Chondrocyte (in vitro differentiated cells): ENCODE data around the gene SLC9A9. TPM values are rescaled to one million over a fixed set of nuclear protein-coding genes. Genes with fewer than 3 reads are reported as not detected.

ENCODE experiments used
- DNase-seq: peaks from one replicate; pipeline ENCODE4 v3.0.0; 2021; ENCODE audit warnings: mixed read lengths, low spot score
- H3K27ac Mint-ChIP-seq: one replicate; pipeline ENCODE4 v1.8.0; 2021; ENCODE audit warnings: mild to moderate bottlenecking, moderate library complexity, mixed read lengths; ENCODE audit not compliant: unreplicated experiment
- H3K27me3 Mint-ChIP-seq: 2 replicates; pipeline ENCODE4 v1.8.0; 2021; ENCODE audit warnings: low read depth, mixed read lengths
- H3K36me3 Mint-ChIP-seq: 2 replicates; pipeline ENCODE4 v1.8.0; 2021; ENCODE audit warnings: low read depth, mixed read lengths
- H3K4me1 Mint-ChIP-seq: 2 replicates; pipeline ENCODE4 v1.8.0; 2021; ENCODE audit warnings: low read depth, mild to moderate bottlenecking, mixed read lengths
- H3K4me3 Mint-ChIP-seq: one replicate; pipeline ENCODE4 v1.8.0; 2021; ENCODE audit warnings: mild to moderate bottlenecking, moderate library complexity, mixed read lengths; ENCODE audit not compliant: unreplicated experiment
- H3K9me3 Mint-ChIP-seq: 2 replicates; pipeline ENCODE4 v1.8.0; 2021; ENCODE audit warnings: low read depth, mixed read lengths
- CTCF ChIP-seq: fragments of 200-600 bp; sonication (generic); IDR thresholded peaks from 2 replicates; pipeline ENCODE4 v1.5.0; 2021; ENCODE audit warnings: antibody characterized with exemption, mild to moderate bottlenecking, moderate library complexity
- total RNA-seq: library from RNA; stranded (reverse); gene quantifications from 3 replicates; pipeline ENCODE4 v1.2.1, GENCODE V29; 2021

Gene SLC9A9
- total RNA-seq, 1 donor from 2014 or later, result 2.6 TPM

GRCh38 chr3:143726727-143727126 lies 121.5 kb downstream of the SLC9A9 start:
- no peaks in the 10 kb centered on the region for H3K4me1 Mint-ChIP-seq
- no peaks in the 10 kb centered on the region for H3K36me3 Mint-ChIP-seq

DNA sequence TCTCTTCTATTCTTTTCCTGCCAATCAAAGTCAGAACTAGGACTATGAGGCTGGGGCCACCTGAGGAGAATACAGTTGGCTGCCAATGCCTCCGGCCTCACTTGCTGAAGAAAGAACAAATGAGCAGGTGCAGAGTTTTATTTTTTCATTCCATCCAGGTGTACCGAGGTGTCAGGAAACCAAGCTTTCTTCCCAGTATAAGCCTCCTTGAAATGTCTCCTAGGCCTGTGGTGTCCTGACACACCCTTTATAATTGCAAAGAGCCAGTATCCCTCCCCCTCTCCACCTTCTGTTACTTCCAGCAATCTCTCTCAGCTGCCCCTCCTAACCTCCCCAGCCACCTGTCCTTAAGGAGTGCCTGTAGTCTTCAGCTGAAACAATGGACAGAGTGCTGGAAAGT lies 127.9 kb downstream of the SLC9A9 start:
- TF ChIP-seq CTCF, result no peak
- Mint-ChIP-seq H3K36me3 (no peaks in the 10 kb centered on the region), H3K27me3 (peaks cover 7% of the 10 kb centered on the region), H3K4me1 (no peaks in the 10 kb centered on the region), H3K4me3 (no peak overlapping the region), H3K27ac (no peak overlapping the region), H3K9me3 (no peaks in the 10 kb centered on the region)
- DNase-seq, result no peak

More at GRCh38 chr3:143726727-143727126, 121.5 kb downstream of the SLC9A9 start:
- no peak for TF ChIP-seq CTCF
- Mint-ChIP-seq H3K27me3 (peaks cover 2% of the 10 kb centered on the region), H3K4me3 (no peak overlapping the region), H3K9me3 (no peaks in the 10 kb centered on the region), H3K27ac (no peak overlapping the region)
- no peak for DNase-seq

- Mint-ChIP-seq H3K4me1 (no peaks in the 10 kb centered on the region), H3K36me3 (peaks cover 2% of the 10 kb centered on the region)
Measured at GRCh38 chr3:143718463-143718862, 129.8 kb downstream of the SLC9A9 start.

DNA sequence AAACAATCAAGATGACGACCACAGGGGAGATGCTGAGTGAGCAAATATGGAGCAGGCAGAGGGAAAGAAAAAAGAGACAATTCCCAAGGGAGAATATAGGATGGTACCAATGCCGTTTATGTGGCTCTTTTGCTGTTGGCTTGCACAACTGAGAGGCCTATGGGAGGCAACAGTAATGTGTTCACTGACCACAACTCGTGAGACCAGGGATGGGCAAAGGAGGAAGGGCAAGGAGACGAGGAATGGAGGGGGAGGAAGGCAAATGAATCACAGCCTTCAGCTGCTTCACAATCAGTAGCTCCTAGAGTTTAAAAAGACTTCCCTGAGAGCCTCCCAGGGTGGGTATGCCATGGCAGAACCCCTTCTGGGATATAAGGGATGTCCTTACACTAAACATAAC lies 131.5 kb downstream of the SLC9A9 start:
- no peaks in the 10 kb centered on the region for H3K4me1 Mint-ChIP-seq
- peaks cover 3% of the 10 kb centered on the region for H3K36me3 Mint-ChIP-seq
- no peak overlapping the region for H3K4me3 Mint-ChIP-seq
- DNase-seq, result no peak
- peaks cover 31% of the 10 kb centered on the region for H3K27me3 Mint-ChIP-seq
- no peak for TF ChIP-seq CTCF
- H3K27ac Mint-ChIP-seq, result no peak overlapping the region
- H3K9me3 Mint-ChIP-seq, result no peaks in the 10 kb centered on the region

More at GRCh38 chr3:143718463-143718862, 129.8 kb downstream of the SLC9A9 start:
- no peak for DNase-seq
- no peak overlapping the region for H3K4me3 Mint-ChIP-seq
- no peak overlapping the region for H3K27ac Mint-ChIP-seq
- TF ChIP-seq CTCF, result no peak
- peaks cover 23% of the 10 kb centered on the region for H3K27me3 Mint-ChIP-seq
- no peaks in the 10 kb centered on the region for H3K9me3 Mint-ChIP-seq

DNA sequence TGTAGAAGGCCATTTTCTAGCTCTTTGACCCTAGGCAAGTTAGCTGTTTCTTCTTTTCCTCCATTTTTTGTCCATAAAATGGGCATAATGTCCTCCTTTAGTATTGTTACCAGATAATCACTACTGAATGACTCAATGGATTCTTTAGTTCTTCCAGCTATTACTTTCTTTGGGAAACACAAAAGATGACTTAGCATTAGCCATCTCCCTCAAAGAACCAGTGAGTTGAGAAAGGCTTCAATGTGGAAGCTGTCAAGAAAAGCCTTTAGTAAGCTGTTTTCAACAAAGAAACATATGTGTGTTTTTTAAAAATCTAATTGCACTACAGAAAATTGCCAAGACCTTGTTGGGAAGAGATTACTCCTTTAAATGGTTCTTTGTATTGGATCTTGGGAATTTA lies 135.7 kb downstream of the SLC9A9 start:
- Mint-ChIP-seq H3K36me3 (peaks cover 3% of the 10 kb centered on the region), H3K9me3 (no peaks in the 10 kb centered on the region), H3K4me1 (peaks cover 4% of the 10 kb centered on the region), H3K27me3 (peaks cover 42% of the 10 kb centered on the region), H3K4me3 (no peak overlapping the region), H3K27ac (no peak overlapping the region)
- TF ChIP-seq CTCF, result no peak
- DNase-seq, result no peak
